ENCODE measurements around the gene LRRC3C.

Gene LRRC3C

GRCh38 chr17:39969375-39969774, 41.8 kb downstream of the LRRC3C start:
- TF ChIP-seq CTCF (IDR thresholded peaks at IDR 0.05; ENCODE audit: low read length) (no peak), EZH2phosphoT487 (IDR thresholded peaks at IDR 0.05; ENCODE audit: low read length) (no peak)
- Histone ChIP-seq H3K9me3 (replicated peaks; ENCODE audit: insufficient read depth, low read length) (no peaks in the 10 kb centered on the region), H3K27me3 (replicated peaks; ENCODE audit: insufficient read depth, low read length) (peaks cover 35% of the 10 kb centered on the region), H4K20me1 (ENCODE audit: insufficient read depth, low read length) (no peaks in the 10 kb centered on the region), H3K9ac (ENCODE audit: low read length) (no peak overlapping the region), H3K4me2 (ENCODE audit: low read depth, low read length) (no peak overlapping the region), H3F3A (ENCODE audit: insufficient read depth, low read length) (no peaks in the 10 kb centered on the region), H2AFZ (ENCODE audit: low read length) (no peak overlapping the region), H3K4me3 (ENCODE audit: low read length) (no peak overlapping the region), H3K27ac (ENCODE audit: low read length) (no peak overlapping the region), H3K79me2 (ENCODE audit: low read length) (no peaks in the 10 kb centered on the region), H3K36me3 (replicated peaks; ENCODE audit: insufficient read depth, low read length) (no peaks in the 10 kb centered on the region), H3K9me2 (replicated peaks; ENCODE audit: insufficient read depth, low read length) (no peaks in the 10 kb centered on the region), H3K4me1 (ENCODE audit: low read length) (no peaks in the 10 kb centered on the region)
- DNase-seq: no peak

- H3K9me2 ChIP-seq (replicated peaks; ENCODE audit: insufficient read depth, low read length): no peaks in the 10 kb centered on the region
- H3K36me3 ChIP-seq (replicated peaks; ENCODE audit: insufficient read depth, low read length): no peaks in the 10 kb centered on the region
- no peak overlapping the region for H3K4me2 ChIP-seq (ENCODE audit: low read depth, low read length)
- no peaks in the 10 kb centered on the region for H3F3A ChIP-seq (ENCODE audit: insufficient read depth, low read length)
- no peak overlapping the region for H3K27ac ChIP-seq (ENCODE audit: low read length)
- no peak overlapping the region for H3K4me3 ChIP-seq (ENCODE audit: low read length)
- no peak for TF ChIP-seq EZH2 (optimal IDR thresholded peaks at IDR 0.05; ENCODE audit: low read depth, low read length)
- TF ChIP-seq CTCF (IDR thresholded peaks at IDR 0.05; ENCODE audit: low read length): no peak
- no peak for TF ChIP-seq EZH2phosphoT487 (IDR thresholded peaks at IDR 0.05; ENCODE audit: low read length)
- H3K4me1 ChIP-seq (ENCODE audit: low read length): no peaks in the 10 kb centered on the region
- H3K9ac ChIP-seq (ENCODE audit: low read length): no peak overlapping the region
- H2AFZ ChIP-seq (ENCODE audit: low read length): no peak overlapping the region
- no peaks in the 10 kb centered on the region for H4K20me1 ChIP-seq (ENCODE audit: insufficient read depth, low read length)
- H3K27me3 ChIP-seq (replicated peaks; ENCODE audit: insufficient read depth, low read length): peaks cover 35% of the 10 kb centered on the region
- no peak for DNase-seq
- H3K9me3 ChIP-seq (replicated peaks; ENCODE audit: insufficient read depth, low read length): no peaks in the 10 kb centered on the region
- no peaks in the 10 kb centered on the region for H3K79me2 ChIP-seq (ENCODE audit: low read length)
Observed at GRCh38 chr17:39970157-39970692, 42.7 kb downstream of the LRRC3C start.

- Histone ChIP-seq H3K27ac (ENCODE audit: low read length) (no peak overlapping the region), H3K9me3 (replicated peaks; ENCODE audit: insufficient read depth, low read length) (no peaks in the 10 kb centered on the region), H3K4me1 (ENCODE audit: low read length) (no peaks in the 10 kb centered on the region), H3K36me3 (replicated peaks; ENCODE audit: insufficient read depth, low read length) (no peaks in the 10 kb centered on the region), H3K4me2 (ENCODE audit: low read depth, low read length) (no peak overlapping the region), H3K9me2 (replicated peaks; ENCODE audit: insufficient read depth, low read length) (no peaks in the 10 kb centered on the region), H3K79me2 (ENCODE audit: low read length) (no peaks in the 10 kb centered on the region), H3K9ac (ENCODE audit: low read length) (no peak overlapping the region), H2AFZ (ENCODE audit: low read length) (no peak overlapping the region), H3K27me3 (replicated peaks; ENCODE audit: insufficient read depth, low read length) (peaks cover 31% of the 10 kb centered on the region), H4K20me1 (ENCODE audit: insufficient read depth, low read length) (no peaks in the 10 kb centered on the region), H3K4me3 (ENCODE audit: low read length) (no peak overlapping the region), H3F3A (ENCODE audit: insufficient read depth, low read length) (no peaks in the 10 kb centered on the region)
- no peak for DNase-seq
- TF ChIP-seq CTCF (IDR thresholded peaks at IDR 0.05; ENCODE audit: low read length) (no peak), EZH2 (optimal IDR thresholded peaks at IDR 0.05; ENCODE audit: low read depth, low read length) (no peak), EZH2phosphoT487 (IDR thresholded peaks at IDR 0.05; ENCODE audit: low read length) (no peak)
Observed at GRCh38 chr17:39971076-39971603, 43.6 kb downstream of the LRRC3C start.

Data from MM.1S (cell line).